ENCODE measurements around the gene DPF1.

DPF1 gene

DNA sequence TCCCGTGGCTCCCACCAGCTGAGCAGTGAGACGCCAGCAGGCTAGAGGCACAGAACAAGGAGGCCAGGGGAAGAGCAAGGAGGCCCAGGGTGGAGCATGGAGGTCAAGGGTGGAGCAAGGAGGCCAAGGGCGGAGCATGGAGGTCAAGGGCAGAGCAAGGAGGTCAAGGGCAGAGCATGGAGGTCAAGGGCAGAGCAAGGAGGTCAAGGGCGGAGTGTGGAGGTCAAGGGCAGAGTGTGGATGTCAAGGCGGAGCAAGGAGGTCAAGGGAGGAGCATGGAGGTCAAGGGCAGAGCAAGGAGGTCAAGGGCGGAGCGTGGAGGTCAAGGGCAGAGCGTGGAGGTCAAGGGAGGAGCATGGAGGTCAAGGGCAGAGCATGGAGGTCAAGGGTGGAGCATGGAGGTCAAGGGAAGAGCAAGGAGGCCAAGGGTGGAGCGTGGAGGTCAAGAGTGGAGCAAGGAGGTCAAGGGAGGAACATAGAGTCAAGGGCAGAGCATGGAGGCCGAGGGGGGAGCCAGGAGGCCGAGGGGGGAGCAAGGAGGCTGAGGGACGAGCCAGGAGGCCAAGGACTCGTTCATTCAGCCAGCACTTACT is 27.7 kb downstream of the DPF1 start:
- no peak for DNase-seq

DNA sequence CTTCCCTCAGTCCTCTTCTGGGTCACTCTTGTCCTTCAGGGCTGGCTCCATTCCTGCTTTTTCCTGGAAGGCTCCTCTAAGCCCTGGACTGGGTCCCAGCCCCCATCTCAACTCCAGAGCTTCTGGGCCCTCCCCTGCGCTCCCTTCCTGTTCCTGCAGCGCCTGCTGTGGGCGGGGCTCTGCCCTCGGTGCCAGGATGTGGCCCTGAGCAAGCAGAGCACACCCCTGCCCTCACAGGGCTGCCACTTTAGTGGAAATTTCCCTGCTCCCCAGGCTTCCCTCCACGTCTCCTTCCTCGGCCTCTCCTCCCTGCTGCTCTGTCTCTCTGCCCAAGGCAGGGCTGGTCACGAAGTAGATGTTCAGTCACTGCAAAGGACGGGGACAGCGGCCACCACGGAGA is 28.8 kb downstream of the DPF1 start:
- DNase-seq: no peak

DNA sequence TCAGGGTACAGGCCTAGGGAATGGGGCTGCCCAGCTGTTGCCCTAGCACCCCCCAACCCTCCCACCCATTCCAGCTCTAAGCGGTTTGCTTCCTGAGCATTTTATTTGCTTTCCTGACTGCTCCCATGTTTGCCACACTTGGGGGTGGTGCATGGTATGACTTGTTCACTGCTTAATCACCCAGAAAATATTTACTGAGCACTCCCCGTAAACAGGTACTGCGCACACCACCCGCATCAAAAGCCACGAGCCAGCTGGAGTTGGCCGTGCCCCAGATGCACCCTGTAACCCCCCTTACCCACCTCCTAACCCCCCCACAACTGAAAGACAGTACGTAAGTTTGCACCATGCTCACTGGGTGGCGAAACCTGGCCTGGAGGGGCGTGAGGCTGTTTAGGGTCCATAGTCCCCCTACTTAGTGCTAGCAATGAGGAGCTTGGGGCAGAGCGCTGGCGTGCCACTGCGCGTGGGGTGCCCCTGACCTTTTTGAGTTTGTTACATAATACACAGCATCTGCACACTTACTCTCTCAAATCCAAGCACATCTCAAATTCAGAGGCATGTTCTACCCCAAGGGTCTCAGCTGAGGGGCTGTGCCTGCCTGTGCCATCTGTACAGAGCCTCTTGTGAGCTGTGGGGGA is 29.8 kb downstream of the DPF1 start:
- peak; percentile 99 for DNase-seq

DNA sequence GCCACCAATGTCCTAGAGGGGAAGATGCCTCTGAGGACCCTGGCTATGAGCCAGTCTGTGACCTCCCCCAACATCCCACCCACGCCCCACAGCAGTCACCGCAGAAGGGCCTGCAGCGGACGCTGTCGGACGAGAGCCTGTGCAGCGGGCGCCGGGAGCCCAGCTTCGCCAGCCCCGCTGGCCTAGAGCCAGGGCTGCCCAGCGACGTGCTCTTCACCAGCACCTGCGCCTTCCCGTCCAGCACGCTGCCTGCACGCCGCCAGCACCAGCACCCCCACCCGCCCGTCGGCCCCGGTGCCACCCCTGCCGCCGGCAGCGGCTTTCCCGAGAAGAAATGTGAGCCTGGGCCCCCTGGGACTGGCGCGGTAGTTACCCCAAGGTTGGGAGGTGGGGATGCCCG is 30.6 kb downstream of the DPF1 start:
- no peak for DNase-seq

DNA sequence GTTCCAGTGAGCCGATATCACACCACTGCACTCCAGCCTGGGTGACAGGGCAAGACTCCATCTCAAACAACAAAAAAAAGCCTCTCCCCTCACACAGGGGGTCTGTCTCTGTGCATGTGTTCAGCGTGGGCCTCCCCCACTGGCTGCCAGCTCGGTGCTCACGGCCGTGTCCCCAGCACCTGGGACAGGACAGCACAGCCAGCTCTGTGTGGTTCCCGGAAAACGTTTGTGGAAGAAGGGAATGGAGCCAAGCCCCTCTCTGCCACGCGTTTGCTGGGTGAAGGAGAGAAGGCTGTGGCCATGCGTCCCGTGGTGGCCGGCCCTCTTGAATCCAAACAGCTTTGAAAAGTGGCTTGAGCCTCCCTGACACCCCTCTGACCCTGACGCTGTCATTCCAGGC is 32.3 kb downstream of the DPF1 start:
- DNase-seq: no peak

DNA sequence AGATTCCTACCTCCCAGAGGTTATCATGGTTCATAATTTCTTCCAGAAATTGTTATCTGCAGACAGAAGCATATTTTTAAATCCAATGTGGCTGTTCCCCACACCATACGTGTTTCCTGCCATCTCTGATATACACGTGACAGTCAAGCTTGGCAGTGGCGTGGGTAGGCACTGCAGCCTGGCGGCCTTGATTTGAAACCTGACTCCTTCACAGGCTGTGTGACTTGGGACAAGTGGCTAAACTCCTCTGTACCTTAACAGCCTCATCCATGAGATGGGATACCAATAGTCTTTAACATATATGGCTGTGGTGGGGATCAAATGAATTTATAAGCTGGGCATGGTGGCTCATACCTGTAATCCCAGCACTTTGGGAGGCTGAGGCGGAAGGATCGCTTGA is 33.2 kb downstream of the DPF1 start:
- DNase-seq: no peak

DNA sequence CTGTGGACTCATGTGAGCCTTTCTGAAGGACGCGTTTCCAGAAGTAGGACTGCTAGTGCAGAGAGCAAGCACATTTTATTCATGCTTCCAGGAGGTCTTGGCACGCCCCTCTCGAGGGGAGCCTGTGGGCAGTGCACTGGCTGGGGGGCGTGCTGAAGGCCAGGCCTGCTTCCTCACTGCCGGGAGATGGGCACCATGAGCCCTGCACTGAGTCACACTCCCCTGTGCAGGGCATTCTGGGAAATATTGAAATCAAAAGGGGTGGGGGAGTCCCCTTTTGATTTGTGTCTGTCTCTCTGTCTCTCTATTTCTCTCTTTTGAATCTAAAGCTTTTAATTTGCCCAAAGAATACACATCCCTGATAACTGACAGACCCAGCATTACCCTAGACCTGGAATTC is 34.0 kb downstream of the DPF1 start:
- DNase-seq: no peak

DNA sequence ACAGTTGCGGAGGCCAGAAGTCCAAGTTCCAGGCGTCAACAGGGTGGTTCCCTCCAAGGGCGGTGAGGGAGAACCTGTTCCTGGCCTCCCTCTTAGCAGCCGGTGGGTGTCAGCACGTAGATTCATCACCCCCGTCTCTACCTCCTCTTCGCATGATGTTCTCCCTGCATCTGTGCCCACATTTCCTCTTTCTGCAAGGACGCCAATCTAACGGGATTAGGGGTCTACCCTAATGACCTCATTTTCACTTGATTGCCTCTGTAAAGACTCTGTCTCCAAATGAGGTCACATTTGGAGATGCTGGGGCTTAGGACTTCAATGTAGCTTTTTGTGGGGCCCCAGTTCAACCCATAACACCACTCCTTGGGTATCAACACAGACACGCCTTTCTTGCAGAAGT is 38.5 kb downstream of the DPF1 start:
- DNase-seq: no peak

DNA sequence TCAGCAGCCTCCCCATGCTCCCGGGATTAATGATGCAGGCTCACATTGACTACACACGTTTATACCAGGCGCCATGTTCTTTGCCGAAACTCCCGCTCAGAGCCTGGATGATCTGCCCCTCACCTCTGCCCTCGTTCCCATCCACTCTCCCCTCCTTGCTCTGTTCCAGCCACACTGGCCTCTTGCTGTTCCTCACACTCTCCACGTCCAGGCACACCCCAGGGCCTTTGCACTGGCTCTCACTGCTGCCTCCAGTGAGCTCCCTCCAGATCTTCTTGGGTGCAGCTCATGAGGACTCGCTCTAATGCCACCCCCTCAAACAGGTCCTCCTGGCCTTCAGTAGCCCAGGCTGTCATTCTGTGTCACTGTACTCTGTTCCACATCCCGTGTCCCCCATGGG is 39.2 kb downstream of the DPF1 start:
- DNase-seq: no peak

DNA sequence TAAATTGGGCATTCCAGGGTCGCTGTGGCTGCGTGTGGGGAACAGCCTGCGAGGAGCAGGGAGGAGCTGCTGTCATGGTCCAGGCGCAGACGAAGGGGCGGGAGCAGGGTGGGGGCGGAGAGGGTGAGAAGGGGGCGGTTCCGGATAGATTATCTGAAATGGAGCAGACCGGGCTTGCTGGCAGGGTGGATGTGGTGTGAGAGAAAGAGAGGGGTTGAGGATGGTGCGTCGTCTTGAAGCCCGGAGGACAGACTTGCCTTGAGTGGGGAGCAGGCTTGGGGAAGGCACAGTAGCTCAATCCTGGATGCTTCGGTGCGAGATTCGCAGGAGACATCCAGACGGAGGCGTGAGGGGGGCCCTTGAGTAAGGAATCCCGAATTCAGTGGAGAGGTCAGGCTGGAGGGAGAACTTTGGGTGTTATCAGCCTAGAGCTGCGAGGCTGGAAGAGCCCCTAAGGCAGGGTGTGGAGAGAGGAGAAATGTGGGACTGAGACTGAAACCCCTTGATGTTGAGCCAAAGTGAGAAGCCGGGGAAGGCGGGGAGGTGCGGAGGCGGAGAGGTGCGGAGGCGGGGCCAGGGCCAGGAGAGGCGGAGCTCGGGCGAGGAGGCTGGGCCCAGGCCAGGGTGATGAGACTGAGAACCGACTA is 40.6 kb downstream of the DPF1 start:
- no peak for DNase-seq

DNA sequence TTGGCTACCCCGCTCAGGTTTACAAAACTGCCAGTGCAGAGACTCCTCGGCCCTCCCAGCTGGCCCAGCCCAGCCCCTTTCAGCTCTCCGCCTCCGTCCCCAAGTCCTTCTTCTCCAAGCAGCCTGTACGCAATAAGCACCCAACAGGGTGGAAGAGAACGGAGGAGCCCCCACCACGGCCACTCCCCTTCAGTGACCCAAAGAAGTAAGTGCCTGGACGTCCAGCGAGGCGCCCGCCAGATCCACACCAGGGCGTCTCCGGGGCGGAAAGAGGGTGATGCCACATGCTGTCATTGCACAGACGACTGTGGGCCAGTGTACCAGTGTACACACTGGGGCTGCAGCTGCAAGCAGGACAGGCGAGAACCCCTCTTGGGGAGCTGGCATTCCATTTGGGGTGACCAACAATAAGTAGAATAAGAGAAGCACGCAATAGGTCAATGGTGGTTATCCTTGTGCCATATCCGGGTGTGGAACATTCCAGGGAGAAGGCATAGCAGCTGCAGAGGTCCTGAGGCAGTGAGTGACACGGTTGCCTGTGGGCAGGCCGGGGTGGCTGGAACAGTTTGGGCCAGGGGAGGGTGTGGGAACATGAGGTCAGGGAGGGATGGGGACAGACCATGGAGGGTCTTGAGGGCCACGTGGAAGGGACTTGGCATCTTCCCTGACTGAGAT is 41.3 kb downstream of the DPF1 start:
- no peak for DNase-seq

DNA sequence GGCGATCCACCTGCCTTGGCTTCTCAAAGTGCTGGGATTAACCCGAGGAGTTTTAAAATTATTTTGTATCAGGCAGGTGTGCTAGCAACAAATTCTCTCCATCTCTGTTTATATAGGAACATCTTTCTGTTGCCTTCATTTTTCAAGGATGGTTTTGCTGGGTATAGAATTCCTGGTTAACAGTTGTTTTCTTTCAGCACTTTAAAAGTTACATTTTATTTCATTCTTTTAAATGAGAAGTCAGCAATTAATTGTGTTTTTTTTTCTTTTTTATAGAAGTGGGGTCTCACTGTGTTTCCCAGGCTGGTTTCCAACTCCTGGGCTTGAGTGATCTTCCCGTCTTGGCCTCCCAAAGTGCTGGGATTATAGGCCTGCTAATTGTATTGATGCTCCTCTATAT is 44.0 kb downstream of the DPF1 start:
- no peak for DNase-seq

DNA sequence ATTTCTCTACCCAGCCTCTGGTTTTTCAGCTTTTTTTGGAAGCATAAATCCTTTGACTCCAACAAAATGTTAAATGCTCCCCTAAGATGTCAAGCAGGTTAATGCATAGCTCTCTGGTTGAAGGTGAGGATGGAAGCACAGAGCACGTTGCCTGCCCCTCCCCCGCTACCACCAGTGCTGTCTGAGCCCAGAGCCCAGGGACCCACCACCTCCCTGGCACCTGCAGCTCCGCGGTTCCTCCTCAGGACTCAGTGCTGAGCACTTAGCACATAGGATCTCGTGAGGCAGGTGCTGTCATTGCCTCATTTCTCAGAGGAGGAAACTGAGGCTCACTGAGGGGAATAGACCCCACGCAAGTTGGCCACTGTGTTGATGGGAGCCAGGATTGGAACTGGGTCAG is 48.6 kb downstream of the DPF1 start:
- no peak for DNase-seq

DNA sequence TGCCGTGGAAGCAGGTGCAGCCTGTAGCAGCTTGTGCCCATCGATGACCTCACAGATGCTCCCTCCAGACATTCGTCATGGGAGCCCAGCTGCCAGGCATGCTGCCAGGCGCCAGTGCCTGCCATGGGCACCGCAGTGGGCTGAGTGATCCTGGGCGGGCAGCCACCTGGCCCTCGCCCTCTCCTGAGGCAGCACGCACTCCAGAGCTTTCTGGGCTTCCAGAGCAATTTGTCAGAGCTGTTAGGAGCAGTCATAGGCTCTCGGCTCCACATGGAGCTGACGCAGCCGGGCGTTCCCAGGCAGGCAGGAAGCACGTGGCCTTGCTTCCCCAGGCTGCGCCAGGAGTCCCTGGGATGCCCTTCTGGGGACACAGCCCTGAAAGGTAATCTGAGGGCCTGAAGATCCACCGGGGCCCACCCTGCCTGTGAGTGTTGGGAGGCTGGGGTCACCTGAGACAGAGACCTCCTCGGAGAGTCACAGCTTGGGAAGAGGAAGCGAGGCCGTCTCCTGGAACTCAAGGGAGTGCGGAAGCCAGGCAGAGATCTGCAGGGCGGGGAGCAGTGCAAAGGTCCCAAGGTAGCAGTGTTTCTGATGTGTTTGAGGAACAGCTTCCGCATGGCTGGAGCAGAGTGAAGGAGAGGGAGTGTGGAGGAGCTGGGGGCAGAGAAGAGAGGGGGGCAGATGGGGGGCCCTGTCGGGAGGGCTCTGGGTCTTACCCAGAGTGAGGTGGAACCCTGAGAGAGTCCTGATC is 50.6 kb downstream of the DPF1 start:
- DNase-seq: no peak

DNA sequence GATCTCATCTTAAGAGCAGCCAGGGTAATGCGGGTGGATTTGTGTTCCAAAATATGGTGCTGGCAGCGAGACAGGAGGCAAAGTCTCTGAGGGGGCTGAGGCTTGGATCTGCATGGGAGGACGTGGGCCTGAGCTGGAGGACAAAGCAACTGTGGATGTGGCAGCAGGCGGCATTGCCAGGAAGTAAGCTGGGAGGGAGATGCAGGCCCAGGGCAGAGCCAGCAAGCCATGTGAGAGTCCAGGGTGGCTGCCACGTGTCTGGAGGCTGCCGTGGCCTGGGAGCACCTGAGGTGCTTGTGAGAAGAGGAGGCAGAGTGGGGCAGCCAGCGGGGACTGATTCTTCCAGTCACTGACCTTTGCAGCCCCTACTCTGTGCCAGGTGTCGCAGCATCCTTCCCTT is 52.0 kb downstream of the DPF1 start:
- DNase-seq: no peak

DNA sequence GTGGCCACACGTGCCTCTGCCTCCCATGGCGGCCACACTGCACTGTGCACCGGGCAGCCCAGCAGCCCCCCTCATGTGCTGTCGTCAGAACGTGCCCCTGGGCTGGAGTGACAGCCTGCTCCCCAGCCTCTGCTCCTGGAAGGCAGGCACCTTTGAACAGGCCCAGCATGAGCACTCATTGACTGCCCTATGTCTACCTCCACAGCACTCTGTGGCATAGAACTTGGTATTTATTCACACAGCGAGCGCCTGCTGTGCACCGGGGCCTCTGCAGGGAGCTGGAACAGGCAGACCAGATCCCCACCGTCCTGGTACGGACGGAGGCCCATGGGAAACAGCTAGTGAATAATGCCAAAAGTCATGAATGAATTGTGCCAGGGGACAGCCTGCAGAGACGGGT is 53.7 kb downstream of the DPF1 start:
- no peak for DNase-seq

DNA sequence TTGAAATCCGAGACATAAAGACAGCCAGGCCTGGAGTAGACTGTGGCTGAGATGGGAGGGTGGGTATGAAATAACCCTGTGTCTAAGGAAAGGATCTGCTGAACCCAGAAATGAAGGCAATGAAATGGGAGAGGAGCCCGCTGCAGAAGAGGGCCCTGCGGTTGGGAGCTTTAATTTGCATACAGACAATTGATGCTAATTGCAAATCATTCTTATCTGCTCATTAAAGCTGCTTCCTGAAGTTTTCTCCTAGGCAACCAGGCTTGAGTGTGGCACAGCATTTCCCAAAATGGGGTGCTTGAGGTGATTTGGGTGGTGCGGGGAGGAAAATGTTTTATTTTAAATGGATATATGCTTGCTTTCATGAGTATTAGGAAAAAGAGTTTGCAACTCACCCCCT is 55.4 kb downstream of the DPF1 start:
- no peak for DNase-seq

DNA sequence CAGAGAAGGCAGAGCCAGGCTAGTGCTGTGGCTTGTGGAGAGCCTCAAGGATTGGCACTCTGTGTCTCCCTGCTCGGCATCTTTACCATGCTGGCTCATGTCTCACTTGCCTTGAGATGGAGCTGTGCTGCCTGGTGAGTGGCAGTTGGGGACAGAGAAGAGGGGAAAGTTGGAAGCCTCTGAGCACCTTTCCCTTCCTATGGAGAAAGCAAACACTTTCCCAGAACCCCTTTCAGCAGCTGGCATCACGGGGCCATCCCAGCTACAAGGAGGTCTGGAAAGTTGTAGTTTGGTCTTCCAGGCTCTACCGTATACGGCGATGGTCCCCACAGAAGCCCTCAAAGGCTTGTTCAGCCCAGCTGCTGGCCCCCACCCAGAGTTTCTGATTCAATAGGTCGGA is 58.7 kb downstream of the DPF1 start:
- no peak for DNase-seq

DNA sequence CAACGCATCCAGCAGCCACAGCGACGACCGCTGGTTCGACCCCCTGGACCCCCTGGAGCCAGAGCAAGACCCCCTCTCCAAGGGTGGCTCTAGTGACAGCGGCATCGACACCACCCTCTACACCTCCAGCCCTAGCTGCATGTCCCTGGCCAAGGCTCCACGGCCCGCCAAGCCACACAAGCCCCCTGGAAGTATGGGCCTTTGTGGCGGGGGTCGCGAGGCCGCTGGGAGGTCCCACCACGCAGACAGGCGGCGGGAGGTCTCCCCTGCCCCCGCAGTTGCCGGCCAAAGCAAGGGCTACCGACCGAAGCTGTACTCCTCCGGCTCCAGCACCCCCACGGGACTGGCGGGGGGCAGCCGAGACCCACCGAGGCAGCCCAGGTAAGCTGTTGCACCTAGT is 59.5 kb downstream of the DPF1 start:
- no peak for DNase-seq

DNA sequence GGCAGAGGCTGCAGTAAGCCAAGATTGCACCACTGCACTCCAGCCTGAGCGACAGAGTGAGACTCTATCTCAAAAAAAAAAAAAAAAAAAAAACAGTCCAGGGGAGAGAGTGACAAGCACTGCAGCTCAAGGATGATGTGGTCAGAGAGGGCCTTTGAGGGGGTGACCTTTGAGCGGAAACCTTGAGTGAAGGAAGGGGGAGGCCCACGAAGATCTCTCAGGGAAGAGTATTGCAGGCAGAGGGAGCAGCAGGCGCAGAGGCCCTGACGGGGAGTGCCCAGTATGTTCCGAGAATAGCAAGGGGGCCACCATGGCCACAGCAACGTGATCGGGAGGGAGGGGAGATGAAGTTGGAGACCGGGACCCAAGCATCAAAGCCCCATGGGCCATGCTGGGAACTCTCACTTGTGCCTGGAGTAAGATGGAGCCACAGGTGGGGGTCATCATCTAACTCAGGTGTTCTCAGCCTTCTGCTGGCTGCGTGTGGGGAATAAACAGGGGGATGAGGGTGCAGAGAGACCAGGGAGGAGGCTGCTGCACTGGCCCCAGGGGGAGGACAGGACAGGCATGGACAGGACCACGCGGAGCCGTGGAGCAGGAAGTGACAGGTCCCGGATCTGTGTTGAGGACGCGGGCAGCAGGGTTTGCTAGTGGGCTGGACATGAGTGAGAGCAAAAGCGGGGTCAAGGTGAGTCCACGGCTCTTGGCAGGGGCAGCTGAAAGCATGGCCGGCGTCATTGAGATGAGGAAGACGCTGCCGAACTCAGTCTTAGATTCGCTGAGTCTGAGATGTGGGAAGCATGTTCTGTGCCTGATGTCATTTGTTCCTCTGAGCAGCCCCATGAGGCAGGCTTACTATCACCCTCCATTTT is 60.4 kb downstream of the DPF1 start:
- DNase-seq: no peak

DNA sequence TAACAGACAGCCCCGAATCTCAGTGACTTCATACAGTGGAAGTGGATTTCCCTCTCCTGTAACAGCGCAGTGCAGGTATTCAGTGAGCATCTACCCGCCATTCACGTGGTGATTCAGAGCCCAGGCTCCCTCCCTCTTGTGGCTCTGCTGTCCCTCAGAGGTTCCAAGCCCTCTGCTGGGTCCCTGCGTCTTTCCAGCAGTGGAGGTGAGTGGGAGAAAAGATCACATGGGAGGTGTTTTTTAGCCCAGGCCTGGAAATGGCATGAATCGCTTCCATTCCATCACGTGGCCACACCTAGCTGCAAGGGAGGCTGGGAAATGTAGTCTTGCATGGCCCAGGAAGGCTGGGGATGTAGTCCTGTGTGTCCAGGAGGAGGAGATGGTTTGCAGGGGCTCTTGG is 61.4 kb downstream of the DPF1 start:
- DNase-seq: no peak

DNA sequence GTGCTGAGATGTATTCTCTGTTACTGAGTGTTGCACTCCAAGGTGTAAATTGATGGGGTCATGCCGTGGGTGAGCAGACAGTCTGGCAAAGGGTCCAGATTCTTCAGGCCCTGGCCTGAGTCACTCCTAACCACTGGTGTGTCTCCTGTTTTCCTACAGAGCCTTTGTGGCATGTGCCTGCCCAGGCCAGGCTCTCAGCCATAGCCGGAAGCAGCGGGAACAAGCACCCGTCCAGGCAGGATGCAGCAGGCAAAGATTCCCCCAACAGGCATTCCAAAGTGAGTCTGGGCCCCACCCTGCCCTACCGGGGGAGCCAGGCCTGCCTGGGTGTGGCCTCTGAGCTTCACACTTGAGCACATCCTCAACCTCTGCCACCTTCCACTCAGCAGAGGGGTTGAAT is 61.9 kb downstream of the DPF1 start:
- DNase-seq: no peak

Data from NCI-H524 treated with DMSO at 0.1 percent for 48 hours (cell line).